ENCODE results near the gene SMYD3. TPM values are rescaled to one million over a fixed set of nuclear protein-coding genes. Genes with fewer than 3 reads are reported as not detected.

The SMYD3 gene
- total and polyA plus RNA-seq, 2 donors (not counting 3 experiments of a cell fraction or from before 2014, with no cell fraction given): 16.0 to 32.1 TPM

DNA sequence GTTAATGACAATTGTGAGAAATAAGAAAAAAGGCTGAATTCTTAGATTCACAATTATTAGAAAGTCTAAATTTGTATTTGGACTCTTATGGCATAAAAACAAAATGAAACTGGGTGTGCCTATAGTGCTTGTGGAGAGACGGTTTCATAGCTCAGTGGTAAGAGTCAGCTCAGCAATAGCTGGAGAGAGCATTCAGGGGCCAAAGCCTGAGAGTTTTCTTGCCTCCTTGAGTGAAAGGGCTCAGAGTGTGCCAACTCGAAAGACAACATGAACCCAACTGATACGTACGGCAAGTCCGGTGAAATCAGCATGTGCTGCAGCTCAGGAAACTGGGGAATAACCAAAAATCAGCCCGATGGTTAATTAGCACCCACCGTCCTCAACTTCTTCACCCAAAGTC lies 577.9 kb downstream of the SMYD3 start:
- POLR2A ChIA-PET: no interaction called here
- no peak overlapping the region for H3K27ac ChIP-seq (ENCODE audit: insufficient read depth, low read depth, low read length)
- FAIRE-seq (no peak), DNase-seq (ENCODE audit: low read depth, low spot score) (no peak)
- no peaks in the 10 kb centered on the region for H3K9me3 ChIP-seq (replicated peaks; ENCODE audit: control insufficient read depth, insufficient read depth, low read length)
- H2AFZ ChIP-seq (ENCODE audit: low read depth, low read length): no peak overlapping the region
- no peak overlapping the region for H3K4me2 ChIP-seq (ENCODE audit: insufficient read depth, low read length)
- no peaks in the 10 kb centered on the region for H3K4me1 ChIP-seq (ENCODE audit: control insufficient read depth, extremely low read depth, insufficient read depth, low read length)
- H3K4me3 ChIP-seq (replicated peaks in 1 of 3; ENCODE audit: insufficient read depth in 1 of 3, low read depth in 1 of 3, low read length in 3 of 3): no peak overlapping the region
- CTCF ChIA-PET: interaction anchor here (1.2 kb wide), 1 partner anchor 41 kb away, joined by 3 read pairs; no protein-coding TSS in a partner anchor
- H3K79me2 ChIP-seq (ENCODE audit: control insufficient read depth, insufficient read depth, low read length): no peaks in the 10 kb centered on the region
- no peaks in the 10 kb centered on the region for H4K20me1 ChIP-seq (replicated peaks; ENCODE audit: control insufficient read depth, extremely low read depth, insufficient read depth, low read length)
- H3K9me1 ChIP-seq (replicated peaks; ENCODE audit: control insufficient read depth, extremely low read depth, insufficient read depth, low read length): no peaks in the 10 kb centered on the region
- no TSS peak for BruUV-seq (replicated peaks)
- H3K27me3 ChIP-seq (ENCODE audit: control insufficient read depth in 2 of 2, insufficient read depth in 2 of 2, low read length in 2 of 2): no peaks in the 10 kb centered on the region
- intact Hi-C loops (cut with micrococcal nuclease): no loop called here
- no peak for TF ChIP-seq POLR2AphosphoS5 (IDR thresholded peaks at IDR 0.05; ENCODE audit: insufficient read depth, low read depth, low read length)
- no peak for TF ChIP-seq EZH2 (IDR thresholded peaks at IDR 0.05; ENCODE audit: borderline replicate concordance, low read depth, low read length, severe bottlenecking)
- TF ChIP-seq POLR2A (IDR thresholded peaks at IDR 0.05; ENCODE audit: low read depth, low read length): no peak
- TF ChIP-seq GATA2 (IDR thresholded peaks at IDR 0.05; ENCODE audit: insufficient read depth, insufficient read length, low read depth, low read length): no peak
- no peak for TF ChIP-seq FOS (IDR thresholded peaks at IDR 0.05; ENCODE audit: borderline replicate concordance, insufficient read depth, low read length)
- TF ChIP-seq, protein P1, sequence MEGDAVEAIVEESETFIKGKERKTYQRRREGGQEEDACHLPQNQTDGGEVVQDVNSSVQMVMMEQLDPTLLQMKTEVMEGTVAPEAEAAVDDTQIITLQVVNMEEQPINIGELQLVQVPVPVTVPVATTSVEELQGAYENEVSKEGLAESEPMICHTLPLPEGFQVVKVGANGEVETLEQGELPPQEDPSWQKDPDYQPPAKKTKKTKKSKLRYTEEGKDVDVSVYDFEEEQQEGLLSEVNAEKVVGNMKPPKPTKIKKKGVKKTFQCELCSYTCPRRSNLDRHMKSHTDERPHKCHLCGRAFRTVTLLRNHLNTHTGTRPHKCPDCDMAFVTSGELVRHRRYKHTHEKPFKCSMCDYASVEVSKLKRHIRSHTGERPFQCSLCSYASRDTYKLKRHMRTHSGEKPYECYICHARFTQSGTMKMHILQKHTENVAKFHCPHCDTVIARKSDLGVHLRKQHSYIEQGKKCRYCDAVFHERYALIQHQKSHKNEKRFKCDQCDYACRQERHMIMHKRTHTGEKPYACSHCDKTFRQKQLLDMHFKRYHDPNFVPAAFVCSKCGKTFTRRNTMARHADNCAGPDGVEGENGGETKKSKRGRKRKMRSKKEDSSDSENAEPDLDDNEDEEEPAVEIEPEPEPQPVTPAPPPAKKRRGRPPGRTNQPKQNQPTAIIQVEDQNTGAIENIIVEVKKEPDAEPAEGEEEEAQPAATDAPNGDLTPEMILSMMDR (IDR thresholded peaks at IDR 0.05; ENCODE audit: extremely low read depth in 1 of 2, insufficient read depth in 1 of 2, low read depth in 1 of 2, low read length in 2 of 2): no peak
- TF ChIP-seq, protein P2, sequence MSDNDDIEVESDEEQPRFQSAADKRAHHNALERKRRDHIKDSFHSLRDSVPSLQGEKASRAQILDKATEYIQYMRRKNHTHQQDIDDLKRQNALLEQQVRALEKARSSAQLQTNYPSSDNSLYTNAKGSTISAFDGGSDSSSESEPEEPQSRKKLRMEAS (IDR thresholded peaks at IDR 0.05; ENCODE audit: insufficient read depth, insufficient read length): no peak
- TF ChIP-seq JUN (IDR thresholded peaks at IDR 0.05; ENCODE audit: borderline replicate concordance, insufficient read depth, insufficient read length, low read depth): no peak
- TF ChIP-seq MYC (IDR thresholded peaks at IDR 0.05; ENCODE audit: low read depth, low read length): no peak
- dilution Hi-C loops (cut with MboI; ENCODE audit: extremely low pct_ligation_motif_present, low sequenced_read_pairs): no loop called here
- H3K36me3 ChIP-seq (ENCODE audit: control insufficient read depth in 2 of 2, extremely low read depth in 1 of 2, insufficient read depth in 2 of 2, low read length in 2 of 2): no peaks in the 10 kb centered on the region
- H3K9ac ChIP-seq (replicated peaks; ENCODE audit: extremely low read depth, insufficient read depth, low read length): no peak overlapping the region
